Adrenal gland (tissue), 5 donors: Measurements from ENCODE around the gene RSRC1.

ENCODE experiments used
- CTCF ChIP-seq, 6 experiments: fragments of 450-650 bp in 4 of 6; fragments of 200-600 bp in 2 of 6; sonication (generic) in 1 of 6; IDR thresholded peaks; 1 replicate in 5 of 6; 2 replicates in 1 of 6; pipeline versions ENCODE4 v1.5.1 to v1.8.0; 2016 to 2021; ENCODE audit warnings: antibody characterized with exemption in 6 of 6, mild to moderate bottlenecking in 2 of 6, moderate library complexity in 1 of 6
- POLR2A ChIP-seq, 2 donors: fragments of 450-650 bp; IDR thresholded peaks; one replicate each; pipeline ENCODE4 v1.6.1; 2017; ENCODE audit warnings: antibody characterized with exemption in 2 of 2, mild to moderate bottlenecking in 2 of 2, moderate library complexity in 1 of 2
- donor health status: DM: no; HTN: no; CAD: no.

- TF ChIP-seq CTCF (IDR thresholded peaks at IDR 0.05) (no peak), POLR2A (IDR thresholded peaks at IDR 0.05) (no peak)
These were observed 221.0 kb downstream of the RSRC1 start for GRCh38 chr3:158330870-158331269.
